IMR-90 (cell line): ENCODE results near the gene PEX7. TPM values are rescaled to one million over a fixed set of nuclear protein-coding genes. Genes with fewer than 3 reads are reported as not detected.

ENCODE experiments used
- ATAC-seq: fragments of 200-7000 bp; cut with Tn5 transposase; 2 replicates; pipeline ENCODE4 v1.9.1; 2020; ENCODE audit warnings: low read depth, mild to moderate bottlenecking, moderate library complexity
- BruUV-seq: library from RNA; stranded (reverse); fragments of 400-500 nt; replicated peaks from 2 replicates; lab custom pipeline; 2021; lab: Mats Ljungman, UMichigan
- CTCF ChIA-PET: fragments of 300-600 bp; formaldehyde crosslinking; extraction: SDS; loops from one replicate; lab custom pipeline; 2021; ENCODE audit warnings: antibody characterized with exemption; lab: Yijun Ruan, JAX
- POLR2A ChIA-PET: fragments of 300-600 bp; sonication (Branson Sonifier 250); formaldehyde crosslinking; loops from one replicate; lab custom pipeline; 2022; ENCODE audit warnings: antibody characterized with exemption; ENCODE audit not compliant: unreplicated experiment; lab: Charles Lee
- DNase-seq: peaks from one replicate; pipeline ENCODE4 v3.0.0; 2013
- H2AFZ ChIP-seq: replicated peaks from 2 replicates; pipeline ENCODE3; 2013; ENCODE audit warnings: low read length, mild to moderate bottlenecking; ENCODE audit not compliant: poor library complexity
- H2AK5ac ChIP-seq: 2 replicates; pipeline ENCODE4 v1.6.1; 2013; ENCODE audit warnings: low read depth, low read length, inconsistent platforms
- H2AK9ac ChIP-seq: replicated peaks from 2 replicates; pipeline ENCODE3; 2013; ENCODE audit warnings: mild to moderate bottlenecking, low read depth, low read length, moderate library complexity; ENCODE audit not compliant: poor library complexity
- H2BK120ac ChIP-seq: 2 replicates; pipeline ENCODE4 v1.6.1; 2013; ENCODE audit warnings: low read depth, low read length, inconsistent platforms
- H2BK15ac ChIP-seq: 3 replicates; pipeline ENCODE4 v1.6.1; 2013; ENCODE audit warnings: low read depth, low read length, inconsistent platforms
- H2BK20ac ChIP-seq: 2 replicates; pipeline ENCODE4 v1.6.1; 2013; ENCODE audit warnings: low read depth, mild to moderate bottlenecking, inconsistent platforms, low read length, moderate library complexity
- H2BK5ac ChIP-seq: 2 replicates; pipeline ENCODE4 v1.6.1; 2013; ENCODE audit warnings: mild to moderate bottlenecking, low read depth, low read length, inconsistent platforms; ENCODE audit not compliant: poor library complexity, severe bottlenecking
- H3K14ac ChIP-seq: replicated peaks from 2 replicates; pipeline ENCODE4 v1.6.1; 2013; ENCODE audit warnings: low read depth, low read length, inconsistent platforms
- H3K18ac ChIP-seq: 2 replicates; pipeline ENCODE4 v1.6.1; 2013; ENCODE audit warnings: low read depth, low read length, control low read depth
- H3K23ac ChIP-seq: 2 replicates; pipeline ENCODE4 v1.6.1; 2013; ENCODE audit warnings: low read depth, low read length, inconsistent platforms
- H3K27ac ChIP-seq: 2 replicates; pipeline ENCODE4 v1.5.1; 2013; ENCODE audit warnings: mild to moderate bottlenecking, control low read depth, low read length; ENCODE audit not compliant: insufficient read depth
- H3K27me3 ChIP-seq: 2 replicates; pipeline ENCODE4 v1.6.1; 2013; ENCODE audit warnings: low read length; ENCODE audit not compliant: control insufficient read depth, insufficient read depth
- H3K36me3 ChIP-seq: 2 replicates; pipeline ENCODE4 v1.6.1; 2013; ENCODE audit warnings: low read length, mixed read lengths; ENCODE audit not compliant: control insufficient read depth, insufficient read depth
- H3K4ac ChIP-seq: 2 replicates; pipeline ENCODE4 v1.6.1; 2013; ENCODE audit warnings: low read depth, low read length, inconsistent platforms
- H3K4me1 ChIP-seq: 2 replicates; pipeline ENCODE4 v1.6.1; 2013; ENCODE audit warnings: low read length, mixed read lengths; ENCODE audit not compliant: control insufficient read depth, insufficient read depth
- H3K4me2 ChIP-seq: 2 replicates; pipeline ENCODE4 v1.6.1; 2013; ENCODE audit warnings: low read depth, mild to moderate bottlenecking, control low read depth, low read length, moderate library complexity
- H3K4me3 ChIP-seq: 2 replicates; pipeline ENCODE4 v1.5.1; 2013; ENCODE audit warnings: low read depth, mild to moderate bottlenecking, control low read depth, low read length, moderate library complexity; ENCODE audit not compliant: insufficient read depth
- H3K56ac ChIP-seq: 2 replicates; pipeline ENCODE4 v1.6.1; 2013; ENCODE audit warnings: low read length, inconsistent platforms; ENCODE audit not compliant: insufficient read depth; ENCODE audit errors: extremely low read depth
- H3K79me1 ChIP-seq, 2 experiments: 2 replicates each; pipeline ENCODE4 v1.6.1; 2013; ENCODE audit warnings: low read length in 2 of 2, inconsistent platforms in 1 of 2, low read depth in 1 of 2
- H3K9ac ChIP-seq: 2 replicates; pipeline ENCODE4 v1.6.1; 2013; ENCODE audit warnings: low read depth, low read length, control low read depth
- H3K9me1 ChIP-seq: 2 replicates; pipeline ENCODE4 v1.6.1; 2013; ENCODE audit warnings: low read length, inconsistent platforms; ENCODE audit not compliant: insufficient read depth
- H3K9me3 ChIP-seq: 2 replicates; pipeline ENCODE4 v1.6.1; 2013; ENCODE audit warnings: low read length; ENCODE audit not compliant: control insufficient read depth, insufficient read depth
- H4K20me1 ChIP-seq: 2 replicates; pipeline ENCODE4 v1.6.1; 2013; ENCODE audit warnings: low read length, inconsistent platforms; ENCODE audit not compliant: insufficient read depth
- H4K5ac ChIP-seq: 2 replicates; pipeline ENCODE4 v1.6.1; 2013; ENCODE audit warnings: mild to moderate bottlenecking, low read depth, low read length, control low read depth
- H4K8ac ChIP-seq, 2 experiments: 2 replicates each; pipeline ENCODE4 v1.6.1; 2013; ENCODE audit warnings: low read depth in 2 of 2, low read length in 2 of 2, control low read depth in 1 of 2, inconsistent platforms in 1 of 2
- H4K91ac ChIP-seq: 2 replicates; pipeline ENCODE4 v1.6.1; 2013; ENCODE audit warnings: low read depth, low read length, inconsistent platforms; ENCODE audit not compliant: insufficient read depth
- BHLHE40 ChIP-seq: fragments of 150-350 bp; IDR thresholded peaks from 2 replicates; pipeline ENCODE4 v1.6.1; 2016; ENCODE audit warnings: mild to moderate bottlenecking, low read depth, low read length
- MAFK ChIP-seq: IDR thresholded peaks from 2 replicates; pipeline ENCODE4 v1.6.1; 2012; ENCODE audit warnings: low read depth, low read length, improper control_type of control experiment
- POLR2A ChIP-seq: IDR thresholded peaks from 2 replicates; pipeline ENCODE4 v1.6.1; 2012; ENCODE audit warnings: mild to moderate bottlenecking, low read depth, low read length
- RFX5 ChIP-seq: IDR thresholded peaks from 2 replicates; pipeline ENCODE4 v1.8.0; 2012; ENCODE audit warnings: low read depth, mild to moderate bottlenecking, low read length, moderate library complexity
- USF2 ChIP-seq: fragments of 150-350 bp; IDR thresholded peaks from 2 replicates; pipeline ENCODE4 v1.6.1; 2017; ENCODE audit warnings: mild to moderate bottlenecking, antibody characterized with exemption, low read length, low read depth
- WGBS, 2 experiments: methylation state at CpG; one replicate each; pipeline versions ENCODE4 v1.1.5 to v1.1.7; 2013; ENCODE audit warnings: missing lambda C conversion rate in 2 of 2; ENCODE audit not compliant: insufficient read length in 1 of 2; ENCODE audit errors: extremely low coverage in 2 of 2; 5-methylcytosine and 5-hydroxymethylcytosine counted together
- dilution Hi-C: fragments of 300-500 bp; cut with HindIII; formaldehyde crosslinking; loops from one replicate; pipeline ENCODE4 v1.14.3; 2018; ENCODE audit warnings: low sequenced_read_pairs; ENCODE audit not compliant: unreplicated experiment
- in situ Hi-C: fragments of 300-500 bp; cut with MboI; formaldehyde crosslinking; loops from 3 replicates; pipeline ENCODE4 v1.14.3; 2019; ENCODE audit warnings: low sequenced_read_pairs, inconsistent platforms, mixed read lengths
- intact Hi-C: fragments of 100-400 bp; cut with micrococcal nuclease; formaldehyde crosslinking; loops from 2 replicates; pipeline ENCODE4 v1.10.0; 2022
- polyA plus RNA-seq, 3 experiments: library from polyadenylated mRNA; depleted of rRNA; stranded (reverse); fragments of >200 nt; gene quantifications; 2 replicates each; pipeline ENCODE4 v1.2.3, GENCODE V29; 2012; ENCODE audit warnings: low replicate concordance in 1 of 3
- total RNA-seq: library from RNA; depleted of rRNA; stranded (reverse); fragments of >200 nt; gene quantifications from 2 replicates; pipeline ENCODE4 v1.2.3, GENCODE V29; 2012

PEX7 gene
- total and polyA plus RNA-seq, 2 of the 4 experiments (the other 2 are of a cell fraction): 5.4 to 7.0 TPM

GRCh38 chr6:136816656-136817055 is 5.7 kb upstream of the PEX7 start:
- in situ Hi-C loops: no loop called here
- no TSS peak for BruUV-seq
- ChIA-PET CTCF (interaction anchor here (0.5 to 1.0 kb wide), 2 partner anchors 24 to 218 kb away, joined by 3 read pairs; partner anchors contain the start of gene MAP3K5), POLR2A (no interaction called here)
- Histone ChIP-seq H3K4me1 (peaks cover 5% of the 10 kb centered on the region), H3K4ac (no peak overlapping the region), H4K8ac (no peak overlapping the region), H3K56ac (no peak overlapping the region), H3K14ac (no peak overlapping the region), H2AK5ac (no peak overlapping the region), H2BK5ac (no peak overlapping the region), H4K20me1 (no peaks in the 10 kb centered on the region), H3K36me3 (no peaks in the 10 kb centered on the region), H2BK15ac (no peak overlapping the region), H3K4me2 (no peak overlapping the region), H3K27ac (no peak overlapping the region), H3K79me1 (no peaks in the 10 kb centered on the region), H2AFZ (no peak overlapping the region), H2AK9ac (no peak overlapping the region), H3K18ac (no peak overlapping the region), H3K23ac (no peak overlapping the region), H3K9me3 (no peaks in the 10 kb centered on the region), H4K5ac (no peak overlapping the region), H3K27me3 (peaks cover 3% of the 10 kb centered on the region; the same call in 1 of the 2 replicates), H3K9me1 (no peaks in the 10 kb centered on the region), H4K91ac (no peak overlapping the region), H2BK120ac (no peak overlapping the region), H3K4me3 (no peak overlapping the region), H3K9ac (no peak overlapping the region), H2BK20ac (no peak overlapping the region)
- TF ChIP-seq RFX5: no peak
- no peak for TF ChIP-seq MAFK
- TF ChIP-seq POLR2A: no peak
- no peak for TF ChIP-seq BHLHE40
- TF ChIP-seq USF2: no peak
- ATAC-seq (no peak), DNase-seq (no peak)
- WGBS, 2 experiments: no CpG with 5 or more reads among the region's 2 CpGs
- intact Hi-C loops: no loop called here
- dilution Hi-C loops: no loop called here
